Osteoblast (primary cell): Measurements from ENCODE around the gene PTMS. TPM values are rescaled to one million over a fixed set of nuclear protein-coding genes. Genes with fewer than 3 reads are reported as not detected.

Source experiments
- DNase-seq: peaks from one replicate; pipeline ENCODE4 v3.0.0; 2011; ENCODE audit warnings: low spot score, mixed read lengths; ENCODE audit not compliant: insufficient read length; ENCODE audit errors: missing footprints
- H2AFZ ChIP-seq: 2 replicates; pipeline ENCODE4 v1.6.0; 2011; ENCODE audit warnings: mild to moderate bottlenecking, low read length
- H3K27ac ChIP-seq: 2 replicates; pipeline ENCODE4 v1.5.1; 2011; ENCODE audit warnings: mild to moderate bottlenecking, low read depth, low read length, moderate library complexity
- H3K27me3 ChIP-seq: 2 replicates; pipeline ENCODE4 v1.6.0; 2012; ENCODE audit warnings: mild to moderate bottlenecking, control low read depth, inconsistent platforms, low read length, moderate library complexity; ENCODE audit not compliant: insufficient read depth
- H3K36me3 ChIP-seq: 2 replicates; pipeline ENCODE4 v1.5.1; 2011; ENCODE audit warnings: mild to moderate bottlenecking, low read length, control low read depth, moderate library complexity; ENCODE audit not compliant: insufficient read depth
- H3K4me1 ChIP-seq: 2 replicates; pipeline ENCODE4 v1.5.1; 2011; ENCODE audit warnings: mild to moderate bottlenecking, low read length, control low read depth, moderate library complexity; ENCODE audit not compliant: insufficient read depth
- H3K4me2 ChIP-seq: 2 replicates; pipeline ENCODE4 v1.6.0; 2011; ENCODE audit warnings: mild to moderate bottlenecking, low read length; ENCODE audit not compliant: insufficient read depth
- H3K4me3 ChIP-seq: fragments of 200-600 bp; sonication (generic); 3 replicates; pipeline ENCODE4 v1.5.1; 2012; ENCODE audit warnings: mild to moderate bottlenecking, low read length, inconsistent platforms; ENCODE audit not compliant: insufficient read depth
- H3K79me2 ChIP-seq: 2 replicates; pipeline ENCODE4 v1.6.0; 2012; ENCODE audit warnings: mild to moderate bottlenecking, low read length, control low read depth, inconsistent platforms; ENCODE audit not compliant: insufficient read depth
- H3K9me3 ChIP-seq: 2 replicates; pipeline ENCODE4 v1.5.1; 2011; ENCODE audit warnings: low read depth, low read length, control low read depth
- H4K20me1 ChIP-seq: 2 replicates; pipeline ENCODE4 v1.6.0; 2012; ENCODE audit warnings: mild to moderate bottlenecking, low read length, control low read depth; ENCODE audit not compliant: insufficient read depth
- CTCF ChIP-seq: IDR thresholded peaks from 2 replicates; pipeline ENCODE4 v1.5.1; 2011; ENCODE audit warnings: mild to moderate bottlenecking, low read depth, low read length, moderate library complexity; ENCODE audit errors: extremely low read depth
- total RNA-seq: library from RNA; depleted of rRNA; stranded (reverse); fragments of >200 nt; gene quantifications from 2 replicates; pipeline ENCODE4 v1.2.3, GENCODE V29; 2012

PTMS gene
- total RNA-seq, 1 donor: 72.7 TPM

DNA sequence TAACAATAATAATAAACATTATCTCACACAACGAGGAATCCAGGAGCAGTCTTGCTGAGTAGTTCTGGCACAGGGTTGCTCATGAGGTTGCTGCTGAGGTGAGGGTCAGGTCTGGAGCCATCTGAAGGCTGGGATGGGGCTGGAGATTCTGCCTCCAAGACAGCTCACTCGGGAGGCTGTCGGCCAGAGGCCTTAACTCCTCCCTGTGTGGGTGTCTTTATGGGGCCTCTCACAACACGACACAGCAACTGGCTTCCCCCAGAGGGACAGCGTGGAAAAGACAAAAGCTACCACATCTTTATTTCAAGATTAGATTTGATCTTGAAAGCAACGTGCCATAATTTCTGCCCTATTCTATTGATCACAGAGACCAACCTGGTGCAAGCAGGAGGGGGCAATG is 16.0 kb downstream of the PTMS start:
- no peaks in the 10 kb centered on the region for H3K36me3 ChIP-seq
- no peaks in the 10 kb centered on the region for H3K27me3 ChIP-seq
- DNase-seq: peak; percentile 71
- peaks cover 10% of the 10 kb centered on the region for H3K4me1 ChIP-seq
- H3K4me3 ChIP-seq: no peak overlapping the region
- no peaks in the 10 kb centered on the region for H4K20me1 ChIP-seq
- H3K4me2 ChIP-seq: no peak overlapping the region
- no peaks in the 10 kb centered on the region for H3K79me2 ChIP-seq
- H2AFZ ChIP-seq: peak overlapping the region; percentile 4
- H3K27ac ChIP-seq: no peak overlapping the region
- no peak for TF ChIP-seq CTCF
- H3K9me3 ChIP-seq: no peaks in the 10 kb centered on the region

GRCh38 chr12:6782850-6783566 is 16.8 kb downstream of the PTMS start:
- TF ChIP-seq CTCF: no peak
- Histone ChIP-seq H3K4me2 (no peak overlapping the region), H3K79me2 (no peaks in the 10 kb centered on the region)

DNA sequence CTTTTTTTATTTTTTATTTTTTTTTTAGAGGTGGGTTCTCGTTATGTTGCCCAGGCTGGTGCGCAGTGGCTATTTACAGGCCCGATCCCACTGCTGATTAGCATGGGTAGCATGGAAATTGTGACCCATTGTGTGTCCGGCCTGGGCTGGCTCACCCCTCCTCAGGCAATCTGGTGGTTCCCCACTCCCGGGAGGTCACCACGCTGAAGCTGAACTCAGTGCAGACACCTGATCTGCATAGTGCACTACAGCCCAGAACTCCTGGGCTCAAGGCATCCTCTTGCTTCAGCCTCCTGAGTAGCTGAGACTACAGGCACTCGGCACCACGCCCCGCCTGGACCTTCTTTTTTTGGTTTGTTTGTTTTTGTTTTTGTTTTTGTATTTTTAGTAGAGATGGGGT is 17.7 kb downstream of the PTMS start:
- Histone ChIP-seq H3K27ac (no peak overlapping the region), H3K4me2 (no peak overlapping the region), H3K4me1 (peaks cover 5% of the 10 kb centered on the region), H4K20me1 (no peaks in the 10 kb centered on the region), H3K79me2 (no peaks in the 10 kb centered on the region), H2AFZ (no peak overlapping the region), H3K27me3 (no peaks in the 10 kb centered on the region), H3K4me3 (no peak overlapping the region), H3K36me3 (no peaks in the 10 kb centered on the region), H3K9me3 (no peaks in the 10 kb centered on the region)
- DNase-seq: no peak
- no peak for TF ChIP-seq CTCF

More at GRCh38 chr12:6782850-6783566, 16.8 kb downstream of the PTMS start:
- H3K4me1 ChIP-seq: peaks cover 10% of the 10 kb centered on the region
- no peaks in the 10 kb centered on the region for H4K20me1 ChIP-seq
- no peak overlapping the region for H3K27ac ChIP-seq
- peak; percentile 37 for DNase-seq
- H3K9me3 ChIP-seq: no peaks in the 10 kb centered on the region
- H3K36me3 ChIP-seq: no peaks in the 10 kb centered on the region
- no peak overlapping the region for H3K4me3 ChIP-seq
- no peak overlapping the region for H2AFZ ChIP-seq
- H3K27me3 ChIP-seq: no peaks in the 10 kb centered on the region

DNA sequence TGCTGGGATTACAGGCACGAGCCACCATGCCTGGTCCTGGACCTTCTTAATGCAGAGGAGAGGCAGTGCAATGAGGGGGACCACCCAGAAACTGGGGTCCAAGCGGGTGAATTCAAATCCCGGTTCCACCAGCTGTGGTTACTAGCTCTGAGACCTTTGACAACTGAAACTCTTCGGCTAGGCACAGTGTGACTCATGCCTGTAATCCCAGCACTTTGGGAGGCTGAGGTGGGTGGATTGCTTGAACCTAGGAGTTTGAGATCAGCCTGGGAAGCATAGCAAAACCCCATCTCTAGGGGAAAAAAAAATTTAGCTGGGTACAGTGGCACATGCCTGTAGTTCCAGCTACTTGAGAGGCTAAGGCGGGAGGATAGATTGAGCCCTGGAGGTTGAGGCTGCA is 18.1 kb downstream of the PTMS start:
- no peaks in the 10 kb centered on the region for H3K36me3 ChIP-seq
- peak; percentile 45 for DNase-seq
- no peak for TF ChIP-seq CTCF
- H4K20me1 ChIP-seq: no peaks in the 10 kb centered on the region
- no peak overlapping the region for H3K4me3 ChIP-seq
- H3K27ac ChIP-seq: no peak overlapping the region
- H3K79me2 ChIP-seq: no peaks in the 10 kb centered on the region
- H3K27me3 ChIP-seq: no peaks in the 10 kb centered on the region
- H3K9me3 ChIP-seq: no peaks in the 10 kb centered on the region
- H3K4me2 ChIP-seq: no peak overlapping the region
- peaks cover 8% of the 10 kb centered on the region for H3K4me1 ChIP-seq
- H2AFZ ChIP-seq: no peak overlapping the region
